Measurements from ENCODE around the gene DENND2D.

DNA sequence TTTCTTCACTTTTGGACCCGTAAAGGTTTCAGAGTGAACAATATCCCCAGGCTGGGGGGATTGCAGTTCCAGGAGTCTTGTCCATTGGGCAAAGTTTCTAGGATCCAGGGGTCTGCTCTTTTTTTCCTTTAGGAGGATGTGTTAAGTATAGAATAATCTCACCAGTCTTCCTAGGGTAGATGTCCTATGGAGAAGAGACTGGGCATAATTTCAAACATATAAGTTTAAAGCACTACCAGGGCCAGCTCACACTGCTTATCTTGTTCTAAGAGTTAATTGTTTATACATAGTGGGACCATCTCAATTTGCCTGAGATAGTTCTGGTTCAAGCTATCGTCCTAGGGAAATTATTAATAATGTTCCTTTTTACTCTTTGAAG, 28.3 kb upstream of the DENND2D start:
- TF ChIP-seq, protein P1, sequence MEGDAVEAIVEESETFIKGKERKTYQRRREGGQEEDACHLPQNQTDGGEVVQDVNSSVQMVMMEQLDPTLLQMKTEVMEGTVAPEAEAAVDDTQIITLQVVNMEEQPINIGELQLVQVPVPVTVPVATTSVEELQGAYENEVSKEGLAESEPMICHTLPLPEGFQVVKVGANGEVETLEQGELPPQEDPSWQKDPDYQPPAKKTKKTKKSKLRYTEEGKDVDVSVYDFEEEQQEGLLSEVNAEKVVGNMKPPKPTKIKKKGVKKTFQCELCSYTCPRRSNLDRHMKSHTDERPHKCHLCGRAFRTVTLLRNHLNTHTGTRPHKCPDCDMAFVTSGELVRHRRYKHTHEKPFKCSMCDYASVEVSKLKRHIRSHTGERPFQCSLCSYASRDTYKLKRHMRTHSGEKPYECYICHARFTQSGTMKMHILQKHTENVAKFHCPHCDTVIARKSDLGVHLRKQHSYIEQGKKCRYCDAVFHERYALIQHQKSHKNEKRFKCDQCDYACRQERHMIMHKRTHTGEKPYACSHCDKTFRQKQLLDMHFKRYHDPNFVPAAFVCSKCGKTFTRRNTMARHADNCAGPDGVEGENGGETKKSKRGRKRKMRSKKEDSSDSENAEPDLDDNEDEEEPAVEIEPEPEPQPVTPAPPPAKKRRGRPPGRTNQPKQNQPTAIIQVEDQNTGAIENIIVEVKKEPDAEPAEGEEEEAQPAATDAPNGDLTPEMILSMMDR (IDR thresholded peaks at IDR 0.05; ENCODE audit: low read depth, low read length), result no peak
- no peak for TF ChIP-seq EZH2phosphoT487 (IDR thresholded peaks at IDR 0.05; ENCODE audit: low read depth)

All from OCI-LY3 (cell line).